ENCODE results near the gene FYN.

Gene FYN

DNA sequence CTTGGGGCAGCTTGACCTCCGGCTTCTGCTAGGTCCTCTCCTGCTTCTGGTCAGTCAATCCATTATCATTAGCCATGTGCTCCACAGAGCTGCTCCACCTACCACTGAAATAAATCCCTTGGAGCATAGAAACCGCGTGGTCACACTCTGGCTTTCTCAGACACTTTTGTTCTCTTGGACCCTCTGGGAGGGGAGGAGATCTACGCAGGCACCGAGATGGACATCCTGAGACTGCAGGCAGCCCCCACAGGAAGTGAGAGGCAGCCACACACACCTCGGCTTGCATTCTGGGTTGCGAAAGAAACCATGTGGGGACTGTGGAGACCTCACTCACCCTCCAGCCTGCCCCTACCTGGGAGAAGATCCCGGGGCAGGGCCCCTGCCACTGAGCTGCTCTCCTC, 79.5 kb downstream of the FYN start:
- TF ChIP-seq FOXK2 (IDR thresholded peaks at IDR 0.05) (no peak), TARDBP (IDR thresholded peaks at IDR 0.05) (no peak), HDGF (IDR thresholded peaks at IDR 0.05; ENCODE audit: borderline replicate concordance) (no peak), SP1 (IDR thresholded peaks at IDR 0.05) (no peak), CTBP1 (IDR thresholded peaks at IDR 0.05; ENCODE audit: borderline replicate concordance) (no peak), L3MBTL2 (conservative IDR thresholded peaks at IDR 0.05) (no peak), FOXA1 (IDR thresholded peaks at IDR 0.05) (no peak), LEF1 (IDR thresholded peaks at IDR 0.05; ENCODE audit: borderline replicate concordance) (no peak)
- TF ChIP-seq, protein P1, sequence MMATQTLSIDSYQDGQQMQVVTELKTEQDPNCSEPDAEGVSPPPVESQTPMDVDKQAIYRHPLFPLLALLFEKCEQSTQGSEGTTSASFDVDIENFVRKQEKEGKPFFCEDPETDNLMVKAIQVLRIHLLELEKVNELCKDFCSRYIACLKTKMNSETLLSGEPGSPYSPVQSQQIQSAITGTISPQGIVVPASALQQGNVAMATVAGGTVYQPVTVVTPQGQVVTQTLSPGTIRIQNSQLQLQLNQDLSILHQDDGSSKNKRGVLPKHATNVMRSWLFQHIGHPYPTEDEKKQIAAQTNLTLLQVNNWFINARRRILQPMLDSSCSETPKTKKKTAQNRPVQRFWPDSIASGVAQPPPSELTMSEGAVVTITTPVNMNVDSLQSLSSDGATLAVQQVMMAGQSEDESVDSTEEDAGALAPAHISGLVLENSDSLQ (IDR thresholded peaks at IDR 0.05), result no peak
- ChIA-PET CTCF (no interaction called here), POLR2A (no interaction called here)
- no peak for DNase-seq (ENCODE audit: extremely low spot score)

DNA sequence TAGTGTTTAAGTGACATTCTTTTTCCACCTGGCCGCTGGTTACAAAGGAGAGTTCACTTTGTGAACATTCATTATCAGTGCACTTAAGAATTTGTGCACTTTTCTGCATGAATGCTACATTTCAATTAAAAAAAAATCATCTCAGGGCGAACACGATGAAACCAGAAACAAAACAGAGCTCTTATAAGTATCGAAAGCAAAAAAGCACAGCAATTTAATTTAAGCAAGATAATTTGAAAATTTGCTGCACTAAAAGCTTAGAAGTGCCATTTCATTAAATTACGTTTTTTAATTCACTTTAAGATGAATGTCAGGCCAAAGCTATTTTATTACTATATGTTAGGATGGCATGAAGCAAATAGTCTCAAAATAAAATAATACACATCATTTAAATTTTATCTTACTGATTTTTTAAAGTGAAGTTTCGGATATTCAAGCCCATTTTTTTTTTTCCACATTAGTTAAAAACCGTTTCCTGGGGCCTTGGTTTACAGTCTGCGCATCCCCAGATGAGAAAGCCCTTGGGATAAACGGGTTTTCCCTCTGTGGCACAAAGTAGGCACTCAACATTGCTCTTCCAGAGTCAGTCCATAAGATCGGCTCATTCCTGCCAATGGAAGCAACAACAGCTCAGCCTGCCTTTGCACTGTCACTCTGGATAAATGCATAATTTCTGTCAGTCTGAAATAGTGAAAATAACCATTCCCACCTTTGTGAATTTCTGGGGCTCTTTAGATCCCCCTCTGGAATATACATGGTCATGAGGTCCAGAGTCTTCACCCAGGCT, 80.1 kb downstream of the FYN start:
- TF ChIP-seq TARDBP (IDR thresholded peaks at IDR 0.05) (no peak), SUZ12 (IDR thresholded peaks at IDR 0.05) (no peak), ZNF384 (IDR thresholded peaks at IDR 0.05) (no peak), ELF4 (IDR thresholded peaks at IDR 0.05) (no peak), FOXM1 (IDR thresholded peaks at IDR 0.05; ENCODE audit: borderline replicate concordance) (no peak), CTBP1 (IDR thresholded peaks at IDR 0.05; ENCODE audit: borderline replicate concordance) (no peak)
- TF ChIP-seq, protein P1 (IDR thresholded peaks at IDR 0.05), result no peak
- POLR2A ChIA-PET, result no interaction called here
- CTCF ChIA-PET, result interaction anchor here (0.7 kb wide), 1 partner anchor 10 kb away, joined by 5 read pairs; no protein-coding TSS in a partner anchor
- no peak for DNase-seq (ENCODE audit: extremely low spot score)

DNA sequence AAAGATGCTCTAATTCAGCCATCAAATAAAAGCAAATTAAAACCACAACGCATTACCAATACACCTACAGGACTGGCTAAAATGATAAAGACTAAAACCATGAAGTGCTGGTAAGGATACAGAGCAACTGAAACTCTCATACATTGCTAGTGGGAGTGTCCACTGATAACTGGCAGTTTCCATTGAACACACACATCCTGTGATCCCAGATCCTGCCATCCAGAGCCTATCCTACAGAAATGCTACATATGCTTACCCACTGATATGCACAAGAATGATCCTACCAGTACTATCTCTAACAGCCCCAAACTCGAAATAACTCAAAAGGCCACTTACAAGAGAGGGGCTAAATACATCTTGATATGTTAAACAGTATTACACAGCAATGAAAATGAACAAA, 81.0 kb downstream of the FYN start:
- POLR2A ChIA-PET, result no interaction called here

DNA sequence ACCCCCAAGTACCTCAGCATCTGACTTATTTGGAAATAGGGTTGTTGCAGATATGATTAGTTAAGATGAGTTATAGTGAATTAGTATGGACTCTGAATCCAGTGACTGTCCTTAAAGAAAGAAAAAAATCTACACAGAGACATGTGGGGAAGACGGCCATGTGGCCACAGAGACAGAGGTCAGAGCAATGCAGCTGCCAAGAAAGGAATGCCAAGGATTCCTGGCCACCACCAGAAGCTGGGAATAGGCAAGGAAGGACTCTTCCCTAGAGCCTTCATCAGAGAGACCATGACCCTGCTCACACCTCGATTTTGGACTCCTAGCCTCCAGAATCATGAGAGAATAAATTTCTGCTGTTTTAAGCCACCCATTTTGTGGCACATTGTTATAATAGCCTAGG, 81.8 kb downstream of the FYN start:
- ChIA-PET CTCF (interaction anchor here (1.0 kb wide), 1 partner anchor 13 kb away, joined by 3 read pairs; no protein-coding TSS in a partner anchor), POLR2A (no interaction called here)
- TF ChIP-seq FOXM1 (IDR thresholded peaks at IDR 0.05; ENCODE audit: borderline replicate concordance) (no peak), NFRKB (IDR thresholded peaks at IDR 0.05) (no peak), ZNF384 (IDR thresholded peaks at IDR 0.05) (no peak), ARNT (IDR thresholded peaks at IDR 0.05) (no peak)
- no peak for DNase-seq (ENCODE audit: extremely low spot score)

More for the DNA sequence above, 81.0 kb downstream of the FYN start:
- DNase-seq (ENCODE audit: extremely low spot score), result no peak
- TF ChIP-seq ARNT (IDR thresholded peaks at IDR 0.05) (no peak), ZNF384 (IDR thresholded peaks at IDR 0.05) (no peak), FOXK2 (IDR thresholded peaks at IDR 0.05) (no peak), FOXM1 (IDR thresholded peaks at IDR 0.05; ENCODE audit: borderline replicate concordance) (no peak), LEF1 (IDR thresholded peaks at IDR 0.05; ENCODE audit: borderline replicate concordance) (no peak), L3MBTL2 (conservative IDR thresholded peaks at IDR 0.05) (no peak), SUZ12 (IDR thresholded peaks at IDR 0.05) (no peak), FOXA1 (IDR thresholded peaks at IDR 0.05) (no peak), SP1 (IDR thresholded peaks at IDR 0.05) (no peak), CTBP1 (IDR thresholded peaks at IDR 0.05; ENCODE audit: borderline replicate concordance) (no peak), BHLHE40 (IDR thresholded peaks at IDR 0.05; ENCODE audit: borderline replicate concordance) (no peak), TARDBP (IDR thresholded peaks at IDR 0.05) (no peak), NFRKB (IDR thresholded peaks at IDR 0.05) (no peak), HDGF (IDR thresholded peaks at IDR 0.05; ENCODE audit: borderline replicate concordance) (no peak), ELF4 (IDR thresholded peaks at IDR 0.05) (no peak)
- TF ChIP-seq, protein P1 (IDR thresholded peaks at IDR 0.05), result no peak
- CTCF ChIA-PET, result no interaction called here

DNA sequence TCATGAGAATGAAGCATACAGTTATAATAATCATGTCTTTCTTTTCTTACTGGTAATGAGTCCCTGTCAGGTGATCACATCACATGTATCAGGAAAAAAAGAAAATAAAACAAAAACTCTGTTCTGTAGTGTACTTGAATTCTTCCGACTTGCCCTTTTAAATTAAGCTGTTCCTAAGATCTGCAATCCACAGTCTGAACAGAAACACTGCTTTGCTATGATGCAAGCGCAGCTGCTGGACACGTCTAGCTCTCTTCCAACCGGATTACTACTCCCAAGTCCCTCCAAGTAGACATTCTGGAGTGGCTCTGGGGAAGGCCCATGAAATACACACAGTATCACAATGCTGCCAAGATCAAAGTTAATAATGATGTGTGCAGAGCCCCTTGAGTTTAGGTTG, 83.7 kb downstream of the FYN start:
- TF ChIP-seq ELF4 (IDR thresholded peaks at IDR 0.05) (no peak), SP1 (IDR thresholded peaks at IDR 0.05) (no peak), L3MBTL2 (conservative IDR thresholded peaks at IDR 0.05) (no peak), NFRKB (IDR thresholded peaks at IDR 0.05) (no peak), ZNF384 (IDR thresholded peaks at IDR 0.05) (no peak), BHLHE40 (IDR thresholded peaks at IDR 0.05; ENCODE audit: borderline replicate concordance) (no peak), FOXK2 (IDR thresholded peaks at IDR 0.05) (no peak), TARDBP (IDR thresholded peaks at IDR 0.05) (no peak), LEF1 (IDR thresholded peaks at IDR 0.05; ENCODE audit: borderline replicate concordance) (no peak), SUZ12 (IDR thresholded peaks at IDR 0.05) (no peak)
- TF ChIP-seq, protein P1 (IDR thresholded peaks at IDR 0.05), result no peak
- CTCF ChIA-PET, result no interaction called here
- DNase-seq (ENCODE audit: extremely low spot score), result no peak
- POLR2A ChIA-PET, result no interaction called here
